HG02678 (cell line): ENCODE data around the gene RC3H1.
"Not testable (repeated sequence)": the region's sequence is repeated elsewhere in the genome, so short reads cannot be mapped to it uniquely, and the experiment has no call there.

Source experiments
- ATAC-seq: cut with Tn5 transposase; IDR thresholded peaks from one replicate; pipeline ENCODE4 v1.9.1; 2021; ENCODE audit warnings: mild to moderate bottlenecking, moderate library complexity; ENCODE audit not compliant: unreplicated experiment

RC3H1 gene

DNA sequence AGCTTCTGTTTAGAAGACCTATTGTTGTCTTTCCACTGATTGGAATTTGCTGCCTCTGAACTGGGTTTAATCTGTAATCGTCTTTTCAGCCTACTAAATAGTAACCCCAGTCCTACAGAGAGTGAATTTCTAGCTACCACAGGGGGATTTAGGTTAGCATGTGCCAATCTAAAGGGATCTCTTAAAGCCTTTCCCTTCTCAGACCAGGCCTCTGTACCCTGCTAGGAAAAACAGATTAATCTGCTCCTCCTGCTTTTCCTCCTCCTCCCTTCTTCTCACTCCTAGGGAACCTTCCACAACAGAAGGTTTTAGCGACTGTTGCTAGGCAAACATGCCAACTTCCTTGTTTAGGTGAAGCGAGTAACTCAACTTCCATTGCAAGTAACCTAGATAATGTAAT lies 1.3 kb upstream of the RC3H1 start:
- ATAC-seq: no peak

DNA sequence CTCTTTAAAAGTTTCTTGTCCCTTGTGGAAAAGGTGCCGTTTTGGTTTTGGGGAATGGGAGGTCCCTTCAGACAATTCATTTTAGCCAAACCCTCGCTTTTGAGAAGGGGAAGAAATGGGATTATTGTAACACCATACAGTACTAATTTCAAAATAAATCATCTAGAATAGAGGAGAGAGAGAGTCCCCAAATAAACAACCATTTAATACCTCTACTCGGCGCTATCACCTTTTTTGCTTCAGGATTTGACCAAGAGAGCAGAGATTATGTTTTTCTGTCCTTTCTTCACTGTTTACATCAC lies 770 bp upstream of the RC3H1 start:
- no peak for ATAC-seq

DNA sequence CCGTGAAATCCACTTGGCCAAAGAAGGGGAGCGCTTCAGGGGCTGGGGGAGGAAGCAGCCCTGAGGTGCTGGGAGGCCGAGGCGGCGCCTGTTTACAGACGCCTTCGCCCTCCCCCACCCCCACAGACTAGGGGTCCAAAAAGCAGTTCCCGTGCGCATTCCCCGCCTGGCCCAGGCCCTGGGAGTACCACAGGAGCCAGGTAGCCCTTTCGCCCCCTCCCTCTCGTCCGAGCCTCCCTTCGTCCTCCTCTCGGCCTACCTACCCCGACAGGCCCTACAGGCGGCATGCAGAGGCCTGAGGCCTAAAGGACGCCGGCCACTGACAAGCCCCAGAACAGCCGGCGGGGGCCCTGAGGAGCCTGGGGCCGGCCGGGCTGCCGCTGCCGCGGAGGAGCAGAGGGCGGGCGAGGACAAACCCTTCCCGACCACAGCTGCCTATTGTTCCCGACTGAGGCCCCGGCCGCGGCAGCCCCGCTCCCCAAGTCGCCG lies 522 bp downstream of the RC3H1 start:
- ATAC-seq: peak; percentile 37

DNA sequence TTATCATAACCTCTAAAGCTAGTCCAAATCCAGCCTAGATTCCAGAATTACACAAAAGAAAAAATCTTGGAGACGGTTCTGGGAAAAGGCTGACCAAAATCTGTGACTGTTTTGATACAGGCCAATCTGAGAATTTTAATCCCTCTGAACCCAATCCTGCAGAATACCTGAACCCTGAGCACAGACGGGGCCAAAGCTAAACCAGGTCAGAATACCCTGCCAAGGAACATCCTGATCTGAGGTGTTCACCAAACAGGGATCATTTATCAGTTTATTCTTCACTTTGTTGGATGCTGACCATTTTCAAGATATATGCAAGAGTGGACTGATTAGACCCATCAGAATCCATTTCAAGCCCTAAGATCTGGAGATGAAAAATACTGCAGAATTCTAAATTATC lies 3.6 kb downstream of the RC3H1 start:
- ATAC-seq: no peak

DNA sequence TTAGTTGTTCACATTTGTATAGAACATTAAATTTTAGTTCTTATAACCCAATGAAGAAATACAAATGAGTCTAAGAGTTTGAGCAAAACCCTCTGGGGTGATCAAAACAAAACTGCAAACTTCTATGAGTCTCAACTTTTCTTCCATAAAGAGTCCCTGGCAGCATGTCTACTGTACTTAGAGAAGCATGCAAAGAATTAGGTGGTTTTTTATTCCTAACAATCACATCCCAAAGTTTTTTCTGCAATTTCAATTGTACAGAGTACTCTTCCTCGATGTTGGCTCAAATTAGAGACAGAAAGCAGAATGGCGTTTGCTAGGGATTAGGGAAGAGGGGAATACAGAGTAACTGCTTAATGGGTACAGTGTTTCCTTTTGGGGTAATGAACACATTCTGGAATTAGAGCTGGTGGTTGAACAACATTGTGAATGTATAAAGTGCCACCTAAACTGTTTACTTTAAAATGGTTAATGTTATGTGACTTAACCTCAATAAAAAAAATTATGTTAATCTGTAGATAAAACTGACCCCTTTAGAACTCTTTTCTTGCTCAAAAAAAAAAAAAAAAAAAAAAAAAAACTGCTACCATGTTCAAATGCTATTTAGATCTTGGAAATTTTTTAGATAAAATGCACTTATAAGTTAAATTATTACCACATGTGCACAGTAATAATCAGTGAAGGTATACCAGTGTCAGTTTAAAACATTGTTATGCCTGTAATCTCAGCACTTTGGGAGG lies 4.8 kb downstream of the RC3H1 start:
- ATAC-seq: no peak

DNA sequence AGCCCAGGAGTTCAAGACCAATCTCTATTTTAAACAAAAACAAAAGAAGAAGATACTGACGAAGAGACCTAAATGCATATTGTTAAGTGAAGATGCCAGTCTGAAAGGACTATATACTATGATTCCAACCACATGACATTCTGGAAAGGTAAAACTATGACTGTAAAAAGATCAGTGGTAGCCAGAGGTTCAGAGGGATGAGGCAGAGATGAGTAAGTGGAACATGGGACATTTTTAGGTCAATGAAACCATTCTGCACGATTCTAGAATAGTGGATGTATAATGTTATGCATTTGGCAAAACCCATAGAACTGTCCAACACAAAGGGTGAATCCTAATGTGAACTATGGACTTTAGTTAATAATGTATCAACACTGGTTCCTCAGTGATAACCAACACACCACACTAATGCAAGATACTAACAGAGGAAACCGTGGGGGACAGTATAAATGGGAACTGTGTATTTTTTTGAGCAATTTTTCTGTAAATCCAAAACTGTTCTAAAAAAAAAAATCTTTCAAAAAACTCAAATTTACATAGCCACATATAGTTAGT lies 8.2 kb downstream of the RC3H1 start:
- ATAC-seq: no peak

DNA sequence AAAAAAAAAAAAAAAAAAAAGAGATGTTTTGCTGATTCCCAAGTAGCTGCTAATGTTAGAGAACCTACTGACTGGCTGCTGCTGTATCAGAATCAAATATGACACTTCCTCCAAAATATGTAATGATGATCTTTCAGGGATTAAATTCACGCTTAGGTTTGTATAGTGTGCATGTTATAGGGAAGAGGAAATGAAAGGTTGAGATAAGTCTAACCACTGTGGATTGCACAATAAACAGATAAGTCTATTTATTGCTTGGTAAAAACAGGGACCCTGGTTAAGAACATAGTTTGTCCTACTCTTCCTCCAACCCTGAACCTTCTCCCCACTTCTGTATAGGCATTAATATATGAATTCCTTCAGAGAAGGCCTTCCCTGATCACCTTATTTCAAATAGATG lies 13.2 kb downstream of the RC3H1 start:
- no peak for ATAC-seq

DNA sequence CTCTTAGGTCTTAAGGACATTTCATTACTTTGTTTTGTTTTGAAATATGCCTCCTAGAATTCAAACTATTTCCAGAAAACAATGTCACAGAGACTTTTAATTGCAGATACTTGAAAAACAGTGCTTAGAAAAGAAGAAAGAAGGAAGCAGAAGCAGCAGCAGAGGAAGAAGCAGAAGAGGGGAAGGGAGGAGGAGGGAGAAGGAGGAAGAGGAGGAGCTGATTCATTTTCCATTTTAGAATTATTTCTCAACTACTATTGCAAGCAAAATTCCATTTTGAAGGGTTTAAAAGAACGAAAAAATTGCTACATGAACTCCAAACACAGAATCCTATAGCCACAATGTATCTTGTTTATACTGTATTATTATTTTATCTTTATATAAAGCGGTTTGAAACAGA lies 13.9 kb downstream of the RC3H1 start:
- no peak for ATAC-seq

DNA sequence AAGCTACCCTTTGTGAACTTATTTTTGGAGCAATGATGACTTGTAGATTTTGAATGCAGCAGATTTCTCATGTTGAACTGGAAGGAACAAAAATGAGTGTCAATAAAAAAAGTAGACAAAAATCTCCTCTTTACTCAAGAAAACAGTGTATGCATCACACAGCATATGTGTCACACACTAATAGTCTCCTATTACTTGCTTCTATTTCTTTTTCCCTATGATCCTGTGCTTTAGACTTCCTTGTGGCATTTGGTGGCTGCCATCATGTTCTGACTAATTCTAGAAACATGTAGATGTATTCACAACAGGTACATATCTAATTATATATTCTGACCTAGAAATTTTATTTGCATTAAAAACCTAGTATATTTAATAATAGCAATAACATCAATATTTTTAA lies 14.3 kb downstream of the RC3H1 start:
- ATAC-seq: no peak

DNA sequence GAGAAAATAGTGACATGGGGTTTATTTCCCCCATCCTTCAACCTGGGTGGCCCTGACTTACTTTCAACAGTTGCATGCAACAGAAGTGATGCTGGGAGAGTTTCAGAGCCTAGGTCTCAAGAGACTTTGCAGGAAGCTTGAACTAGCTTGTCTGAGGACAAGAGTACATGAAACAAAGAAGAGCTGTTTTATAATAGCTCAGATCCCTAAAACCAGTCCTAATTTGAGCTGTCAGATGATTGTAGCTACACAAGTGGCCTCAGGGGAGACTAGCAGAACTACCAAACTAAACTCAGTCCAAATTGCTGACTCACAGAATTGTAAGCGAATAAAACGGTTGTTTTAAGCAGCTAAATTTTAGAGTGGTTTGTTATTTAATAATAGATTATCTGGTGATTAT lies 17.1 kb downstream of the RC3H1 start:
- peak; percentile 89 for ATAC-seq

DNA sequence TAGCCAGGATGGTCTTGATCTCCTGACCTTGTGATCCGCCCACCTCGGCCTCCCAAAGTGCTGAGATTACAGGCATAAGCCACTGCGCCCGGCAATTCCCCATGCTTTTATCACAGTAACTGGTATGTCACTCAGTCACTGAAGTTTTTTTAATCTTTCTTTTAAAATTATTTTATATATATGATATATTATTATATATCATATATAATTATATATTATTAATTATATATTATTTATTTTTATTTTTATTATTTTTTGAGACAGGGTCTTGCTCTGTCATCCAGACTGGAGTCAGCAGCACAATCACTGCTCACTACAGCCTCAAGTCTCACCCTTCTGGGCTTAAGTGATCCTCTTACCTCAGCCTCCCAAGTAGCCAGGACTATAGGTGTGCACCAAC lies 18.3 kb downstream of the RC3H1 start:
- no peak for ATAC-seq

DNA sequence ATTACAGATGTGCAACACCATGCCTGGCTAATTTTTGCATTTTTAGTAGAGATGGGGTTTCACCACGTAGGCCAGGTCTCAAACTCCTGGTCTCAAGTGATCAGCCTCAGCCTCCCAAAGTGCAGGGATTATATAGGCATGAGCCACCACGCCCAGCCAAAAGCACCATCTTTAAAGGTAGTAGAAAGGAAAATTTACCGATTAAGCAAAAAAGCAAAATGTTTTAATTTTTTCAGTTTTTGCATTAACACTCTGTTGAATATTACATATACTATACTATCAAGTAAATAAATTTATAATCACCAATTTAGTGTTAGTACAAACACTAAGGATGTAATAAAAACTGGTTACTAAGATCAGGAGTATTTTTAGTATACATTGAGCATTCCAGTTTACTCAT lies 20.6 kb downstream of the RC3H1 start:
- ATAC-seq: no peak

DNA sequence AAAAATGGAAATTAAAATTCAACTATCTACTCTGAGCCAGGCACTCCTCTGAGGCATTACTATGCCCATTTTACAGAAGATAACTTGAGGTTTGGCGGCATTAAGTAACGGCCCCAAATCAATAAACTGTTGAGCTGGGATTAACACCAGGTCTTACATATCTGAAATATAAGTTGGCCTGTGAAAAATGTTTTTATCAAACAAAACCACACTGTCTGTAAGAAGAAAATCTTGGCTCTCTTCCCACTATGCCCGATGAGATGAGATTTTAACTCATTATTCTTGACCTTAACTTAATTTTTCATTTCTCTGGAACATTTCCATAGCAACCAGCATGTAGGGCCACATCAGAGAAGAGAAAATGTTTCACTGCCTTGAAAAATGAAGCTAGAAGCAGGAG lies 21.8 kb downstream of the RC3H1 start:
- ATAC-seq: no peak

DNA sequence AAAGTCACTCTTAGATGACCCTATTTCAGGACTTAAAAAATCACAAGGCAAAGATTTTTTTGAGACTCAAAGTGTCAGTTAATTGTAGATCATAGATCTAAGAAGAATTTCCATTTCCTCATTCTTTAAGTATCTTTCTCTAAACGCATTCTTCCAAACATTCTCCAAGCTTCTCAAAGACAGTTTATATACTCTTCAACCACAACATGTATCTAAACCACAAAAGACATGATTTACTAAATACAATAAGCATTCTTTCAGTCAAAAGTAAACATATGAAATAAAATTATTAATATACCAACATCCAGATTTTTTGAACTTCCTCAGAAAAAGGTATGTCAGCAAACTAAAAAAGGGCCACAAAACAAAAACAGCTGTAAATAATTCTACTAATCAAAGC lies 24.4 kb downstream of the RC3H1 start:
- ATAC-seq: no peak

DNA sequence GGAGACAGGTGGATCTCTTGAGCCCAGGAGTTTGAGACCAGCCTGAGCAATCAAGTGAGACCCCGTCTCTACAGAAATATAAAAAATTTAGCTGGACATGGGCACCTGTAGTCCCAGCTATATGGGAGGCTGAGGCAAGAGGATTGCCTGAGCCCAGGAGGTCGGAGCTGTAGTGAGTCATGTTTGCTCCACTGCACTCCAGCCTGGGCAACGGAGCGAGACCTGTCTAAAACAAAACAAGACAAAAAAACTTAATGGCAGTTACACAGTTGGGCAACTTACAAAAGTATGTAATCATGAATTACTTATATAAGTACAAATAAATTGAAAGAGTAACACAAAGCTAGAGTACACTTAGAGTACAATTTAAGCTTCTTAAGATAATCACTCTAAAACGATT lies 25.2 kb downstream of the RC3H1 start:
- ATAC-seq: no peak

DNA sequence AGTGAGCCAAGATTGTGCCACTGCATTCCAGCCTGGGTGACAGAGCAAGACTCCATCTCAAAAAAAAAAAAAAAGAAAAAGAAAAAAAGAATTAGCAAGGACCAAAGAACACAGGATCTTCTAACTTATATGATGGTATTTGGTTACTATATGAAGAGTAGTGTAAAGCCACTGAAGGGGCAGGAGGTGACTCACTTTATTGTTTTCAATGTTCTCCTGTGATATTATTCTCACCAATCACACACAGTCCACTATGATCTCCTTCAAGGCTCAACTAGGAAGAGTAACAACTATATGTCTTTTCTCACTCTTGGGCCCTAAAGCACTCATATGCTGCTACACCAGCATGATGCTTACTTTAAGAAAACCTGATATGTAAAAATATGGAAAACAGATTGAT lies 26.7 kb downstream of the RC3H1 start:
- no peak for ATAC-seq

DNA sequence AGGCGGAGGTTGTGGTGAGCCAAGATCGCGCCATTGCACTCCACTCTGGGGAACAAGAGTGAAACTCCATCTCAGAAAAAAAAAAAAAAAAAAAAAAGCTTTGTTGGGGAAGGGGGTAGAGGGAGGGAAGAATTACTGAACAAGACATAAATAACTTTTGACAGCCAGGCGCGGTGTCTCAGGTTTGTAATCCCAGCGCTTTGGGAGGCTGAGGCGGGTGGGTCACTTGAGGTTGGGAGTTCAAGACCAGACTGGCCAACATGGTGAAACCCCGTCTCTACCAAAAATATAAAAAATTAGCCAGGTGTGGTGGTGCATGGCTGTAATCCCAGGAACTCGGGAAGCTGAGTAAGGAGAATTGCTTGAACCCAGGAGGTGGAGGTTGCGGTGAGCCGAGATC lies 28.2 kb downstream of the RC3H1 start:
- not testable (repeated sequence) for ATAC-seq

DNA sequence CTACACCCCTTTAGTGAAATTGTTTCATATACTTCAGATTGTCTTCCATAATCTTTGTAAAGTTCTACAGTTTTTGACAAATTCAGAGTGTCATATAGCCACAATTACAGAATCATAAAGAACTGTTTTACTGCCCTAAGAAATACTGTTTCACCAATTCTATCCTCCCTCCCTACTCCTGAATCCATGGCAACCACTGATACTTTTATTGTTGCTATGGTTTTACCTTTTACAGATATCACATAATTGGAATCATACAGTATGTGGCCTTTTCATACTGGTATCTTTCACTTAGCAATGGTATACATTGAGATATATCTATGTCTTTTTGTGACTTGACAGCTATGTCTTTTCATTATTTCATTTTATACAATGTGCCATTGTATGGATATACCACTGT lies 34.1 kb downstream of the RC3H1 start:
- no peak for ATAC-seq

DNA sequence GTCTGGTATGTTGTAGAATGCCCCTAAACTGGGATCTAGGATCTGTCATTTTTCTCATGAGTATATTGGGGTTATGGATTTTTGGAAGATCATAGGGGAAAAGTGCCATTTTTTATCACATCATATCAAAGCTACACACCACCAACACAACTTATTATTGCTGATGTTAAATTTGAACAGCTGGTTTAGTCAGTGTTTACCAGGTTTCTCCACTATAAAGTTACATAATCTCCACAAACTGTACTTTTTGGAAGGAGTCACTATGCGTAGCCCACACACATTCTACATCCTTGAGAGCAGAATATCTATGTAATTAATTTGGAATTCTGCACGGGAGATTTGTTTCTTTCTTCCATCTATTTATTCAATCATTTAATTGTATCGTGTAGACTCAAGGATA lies 35.2 kb downstream of the RC3H1 start:
- no peak for ATAC-seq

DNA sequence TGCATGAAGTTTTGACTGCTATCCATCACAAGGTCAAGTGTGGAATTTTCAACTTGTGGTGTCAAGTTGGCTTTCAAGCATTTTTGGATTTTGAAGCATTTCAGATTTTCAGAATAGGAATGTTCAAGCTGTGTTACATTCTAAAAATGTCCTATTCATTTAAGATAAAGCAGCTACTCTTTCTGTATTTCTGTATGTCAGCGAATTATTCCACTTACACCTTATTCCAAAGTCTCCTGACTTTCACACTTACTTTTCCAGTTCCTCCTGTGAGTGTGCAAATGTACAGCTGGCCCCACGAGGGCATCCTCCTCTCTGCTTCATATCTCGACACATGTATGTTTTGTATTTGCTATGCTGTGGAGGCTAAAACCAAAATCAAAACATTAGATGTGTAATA lies 51.9 kb downstream of the RC3H1 start:
- no peak for ATAC-seq

DNA sequence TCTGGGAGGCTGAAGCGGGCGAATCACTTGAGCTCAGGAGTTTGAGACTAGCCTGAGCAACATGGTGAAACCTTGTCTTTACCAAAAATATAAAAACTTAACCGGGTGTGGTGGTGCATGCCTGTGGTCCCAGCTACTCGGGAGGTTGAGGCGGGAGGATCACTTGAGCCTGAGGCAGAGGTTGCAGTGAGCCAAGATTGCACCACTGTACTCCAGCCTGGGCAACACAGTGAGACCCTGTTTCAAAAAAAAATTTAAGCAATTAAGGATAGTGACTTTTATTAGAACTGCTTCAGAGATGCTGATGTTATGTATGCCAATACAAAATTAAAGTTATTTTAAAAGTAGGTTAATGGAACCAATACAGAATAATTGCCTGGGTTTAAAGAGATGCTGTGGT lies 56.3 kb downstream of the RC3H1 start:
- ATAC-seq: not testable (repeated sequence)

DNA sequence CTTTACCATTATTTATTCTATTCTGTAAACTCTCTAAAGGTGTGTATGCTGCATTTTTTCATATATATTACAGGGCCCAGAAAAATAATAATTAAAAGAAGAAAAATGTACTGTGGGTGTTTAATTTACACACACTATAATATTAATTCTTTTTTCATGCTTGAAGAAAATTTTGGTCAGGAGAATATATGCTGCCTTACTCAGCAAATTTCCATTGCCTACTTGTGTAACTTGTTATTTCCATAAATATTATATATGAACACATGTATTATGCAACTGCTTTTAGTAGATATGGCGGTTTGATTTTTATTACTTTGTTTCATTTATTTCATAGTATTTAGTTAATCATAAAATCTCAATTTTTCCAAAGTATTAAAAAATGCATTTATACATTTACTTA lies 58.7 kb downstream of the RC3H1 start:
- ATAC-seq: no peak

DNA sequence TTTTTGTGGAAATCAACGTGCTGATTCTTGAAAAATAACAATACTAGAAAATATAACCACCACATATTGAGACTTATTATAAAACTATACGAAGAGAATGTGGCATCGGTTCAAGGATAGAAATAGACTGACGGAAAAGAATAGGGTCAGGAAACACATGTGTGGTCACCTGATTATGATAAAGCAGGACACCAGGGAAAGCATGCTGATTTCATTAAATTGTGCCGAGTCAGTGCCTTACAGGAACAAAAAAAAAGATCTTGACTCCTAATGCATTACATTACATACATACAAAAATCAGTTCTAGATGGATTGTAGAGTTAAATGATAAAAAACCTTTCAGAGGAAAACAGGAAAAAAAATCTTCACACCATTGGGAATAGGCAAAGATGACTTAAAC lies 61.5 kb downstream of the RC3H1 start:
- ATAC-seq: no peak
